H1 (cell line): ENCODE results near the gene MFAP5. TPM values are rescaled to one million over a fixed set of nuclear protein-coding genes. Genes with fewer than 3 reads are reported as not detected.

Source experiments
- CEBPB ChIP-seq: IDR thresholded peaks from 2 replicates; pipeline ENCODE4 v1.6.1; 2012; ENCODE audit warnings: low read depth, low read length
- CHD7 ChIP-seq: fragments of 300-600 bp; sonication (generic); IDR thresholded peaks from 2 replicates; pipeline ENCODE4 v1.7.1; 2012; ENCODE audit warnings: low read length, moderate library complexity, mild to moderate bottlenecking, inconsistent platforms; ENCODE audit not compliant: insufficient replicate concordance
- EGR1 ChIP-seq: IDR thresholded peaks from 2 replicates; pipeline ENCODE4 v1.6.1; 2011; ENCODE audit warnings: low read depth, low read length, borderline replicate concordance
- MAFK ChIP-seq: IDR thresholded peaks from 2 replicates; pipeline ENCODE4 v1.6.1; 2012; ENCODE audit warnings: low read depth, mild to moderate bottlenecking, improper control_type of control experiment, low read length
- SIX5 ChIP-seq: IDR thresholded peaks from 2 replicates; pipeline ENCODE4 v1.6.1; 2011; ENCODE audit warnings: mild to moderate bottlenecking, low read depth, low read length
- TBP ChIP-seq: IDR thresholded peaks from 2 replicates; pipeline ENCODE4 v1.6.1; 2011; ENCODE audit warnings: low read depth, low read length, improper control_type of control experiment
- polyA plus RNA-seq, 7 experiments: library from polyadenylated mRNA; depleted of rRNA in 3 of 7; stranded (reverse) in 5 of 7; unstranded in 2 of 7; fragments of >200 nt in 5 of 7; fragments of 200-250 nt in 2 of 7; gene quantifications; 1 replicate in 5 of 7; 2 replicates in 1 of 7; 4 replicates in 1 of 7; pipeline versions ENCODE4 v1.2.1 to v1.2.3, GENCODE V29; 2011 to 2013; ENCODE audit warnings: missing spikeins in 2 of 7, mixed read lengths in 2 of 7
- total RNA-seq: library from RNA; stranded (reverse); fragmentation: NEBNext Ultra II Directional; extraction: Animal tissue kit (Norgen Biotek cat#: 25700); gene quantifications from 2 replicates; pipeline ENCODE4 v1.2.1, GENCODE V29; 2021

MFAP5 gene
- total and polyA plus RNA-seq, 2 of the 8 experiments (the other 6 are each of a cell fraction or from before 2014, with no cell fraction given) = 0.60 to 0.86 TPM

GRCh38 chr12:8658346-8658745 is 4.3 kb downstream of the MFAP5 start (continued):
- TF ChIP-seq CHD7 (no peak), TBP (no peak), SIX5 (no peak), CEBPB (no peak), MAFK (no peak), EGR1 (no peak)
